Transverse colon (tissue), 4 donors: ENCODE results near the gene ESAM.

ENCODE experiments used
- EP300 ChIP-seq: sonication (generic); formaldehyde crosslinking; IDR thresholded peaks from one replicate; pipeline ENCODE4 v1.6.1; 2017; ENCODE audit warnings: antibody characterized with exemption, low read depth
- POLR2A ChIP-seq: fragments of 450-650 bp; IDR thresholded peaks from one replicate; pipeline ENCODE4 v1.6.1; 2016; ENCODE audit warnings: antibody characterized with exemption, mild to moderate bottlenecking, moderate library complexity
- POLR2AphosphoS5 ChIP-seq, 3 donors: sonication (generic); formaldehyde crosslinking; IDR thresholded peaks; one replicate each; pipeline ENCODE4 v1.6.1; 2016; ENCODE audit warnings: antibody characterized with exemption in 3 of 3
- TF ChIP-seq, protein P1 (sequence below), 5 experiments: fragments of 200-600 bp in 3 of 5; fragments of 450-650 bp in 2 of 5; sonication (generic) in 3 of 5; IDR thresholded peaks; 1 replicate in 2 of 5; 2 replicates in 3 of 5; pipeline ENCODE4 v1.5.1; 2016 to 2017; ENCODE audit warnings: antibody characterized with exemption in 5 of 5, inconsistent platforms in 3 of 5, mild to moderate bottlenecking in 2 of 5, moderate library complexity in 1 of 5

DNA sequence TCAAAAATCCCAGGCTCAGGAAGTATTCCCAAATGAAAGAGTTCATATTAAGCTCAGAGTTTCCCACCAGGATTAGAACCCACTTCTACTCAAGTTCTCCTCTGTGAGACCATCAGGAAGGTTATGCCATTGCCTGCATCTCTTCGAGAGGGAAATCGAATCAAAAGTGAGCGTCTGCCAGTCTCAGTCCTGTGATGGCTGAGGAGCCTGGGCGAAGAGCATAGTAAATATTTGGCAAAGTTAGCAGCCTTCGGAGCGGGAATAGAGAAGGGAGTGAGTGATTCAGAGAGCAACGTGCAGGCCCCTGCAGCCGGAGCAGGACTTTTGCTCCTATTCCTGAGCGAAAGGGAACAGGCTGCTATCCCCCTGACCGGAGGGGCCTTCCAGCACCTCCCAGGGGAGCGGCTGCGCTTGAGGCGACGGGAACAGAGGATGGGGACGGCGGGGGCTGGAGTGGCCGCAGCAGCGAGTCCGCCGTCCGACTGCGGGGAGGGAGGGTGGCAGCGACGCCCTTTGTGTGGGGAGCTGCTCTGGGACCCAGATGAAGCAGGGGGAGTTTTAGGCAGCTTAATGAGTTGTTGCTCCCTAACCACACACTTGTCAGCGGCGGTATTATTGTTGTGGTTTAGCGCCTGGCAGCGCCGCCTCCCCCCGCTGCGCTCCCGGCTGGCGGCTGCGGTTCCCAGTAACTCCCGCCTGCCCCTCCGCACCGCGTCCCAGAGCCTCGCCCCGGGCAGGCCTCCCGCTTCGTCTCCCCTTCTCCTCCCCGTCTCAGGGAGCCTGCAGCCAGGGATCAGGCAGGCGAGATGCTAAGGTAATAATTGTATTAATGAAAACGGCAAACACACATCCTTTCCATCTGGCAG, 44.1 kb downstream of the ESAM start:
- TF ChIP-seq, protein P1, sequence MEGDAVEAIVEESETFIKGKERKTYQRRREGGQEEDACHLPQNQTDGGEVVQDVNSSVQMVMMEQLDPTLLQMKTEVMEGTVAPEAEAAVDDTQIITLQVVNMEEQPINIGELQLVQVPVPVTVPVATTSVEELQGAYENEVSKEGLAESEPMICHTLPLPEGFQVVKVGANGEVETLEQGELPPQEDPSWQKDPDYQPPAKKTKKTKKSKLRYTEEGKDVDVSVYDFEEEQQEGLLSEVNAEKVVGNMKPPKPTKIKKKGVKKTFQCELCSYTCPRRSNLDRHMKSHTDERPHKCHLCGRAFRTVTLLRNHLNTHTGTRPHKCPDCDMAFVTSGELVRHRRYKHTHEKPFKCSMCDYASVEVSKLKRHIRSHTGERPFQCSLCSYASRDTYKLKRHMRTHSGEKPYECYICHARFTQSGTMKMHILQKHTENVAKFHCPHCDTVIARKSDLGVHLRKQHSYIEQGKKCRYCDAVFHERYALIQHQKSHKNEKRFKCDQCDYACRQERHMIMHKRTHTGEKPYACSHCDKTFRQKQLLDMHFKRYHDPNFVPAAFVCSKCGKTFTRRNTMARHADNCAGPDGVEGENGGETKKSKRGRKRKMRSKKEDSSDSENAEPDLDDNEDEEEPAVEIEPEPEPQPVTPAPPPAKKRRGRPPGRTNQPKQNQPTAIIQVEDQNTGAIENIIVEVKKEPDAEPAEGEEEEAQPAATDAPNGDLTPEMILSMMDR (IDR thresholded peaks at IDR 0.05), result no peak
- TF ChIP-seq POLR2A, result no peak
- no peak for TF ChIP-seq EP300
- TF ChIP-seq POLR2AphosphoS5 (IDR thresholded peaks at IDR 0.05), result no peak
